Peyer's patch (tissue), 4 donors: ENCODE data around the gene DEPDC4.

Experiments
- CTCF ChIP-seq, 6 experiments: fragments of 450-650 bp in 4 of 6; fragments of 200-600 bp in 2 of 6; sonication (generic) in 1 of 6; IDR thresholded peaks; one replicate each; pipeline ENCODE4 v1.5.1; 2017 to 2019; ENCODE audit warnings: antibody characterized with exemption in 6 of 6, mild to moderate bottlenecking in 3 of 6, moderate library complexity in 1 of 6
- POLR2A ChIP-seq, 2 donors: fragments of 450-650 bp; IDR thresholded peaks; one replicate each; pipeline ENCODE4 v1.5.1; 2017; ENCODE audit warnings: antibody characterized with exemption in 2 of 2, mild to moderate bottlenecking in 2 of 2, moderate library complexity in 2 of 2

- no peak for TF ChIP-seq CTCF (IDR thresholded peaks at IDR 0.05)
- TF ChIP-seq POLR2A (IDR thresholded peaks at IDR 0.05) = no peak
Observed at GRCh38 chr12:100211698-100212097, 55.2 kb downstream of the DEPDC4 start.
